Activated naive CD8-positive, alpha-beta T cell (primary cell): ENCODE results near the gene MAP3K19.
A peak's percentile ranks its signal among the peaks of the same experiment; 100 is the strongest.
"Not testable (repeated sequence)": the region's sequence is repeated elsewhere in the genome, so short reads cannot be mapped to it uniquely, and the experiment has no call there.

Experiments
- H3K27ac Mint-ChIP-seq: one replicate; pipeline ENCODE4 v1.8.0; 2021; ENCODE audit warnings: mixed read lengths
- H3K27me3 Mint-ChIP-seq: one replicate; pipeline ENCODE4 v1.8.0; 2021; ENCODE audit warnings: mixed read lengths
- H3K36me3 Mint-ChIP-seq: one replicate; pipeline ENCODE4 v1.8.0; 2021; ENCODE audit warnings: mixed read lengths
- H3K4me1 Mint-ChIP-seq: one replicate; pipeline ENCODE4 v1.8.0; 2021; ENCODE audit warnings: low read depth, mixed read lengths
- H3K4me3 Mint-ChIP-seq: one replicate; pipeline ENCODE4 v1.8.0; 2021; ENCODE audit warnings: mild to moderate bottlenecking, mixed read lengths
- H3K9me3 Mint-ChIP-seq: one replicate; pipeline ENCODE4 v1.8.0; 2021; ENCODE audit warnings: low read depth, mixed read lengths

Gene MAP3K19

DNA sequence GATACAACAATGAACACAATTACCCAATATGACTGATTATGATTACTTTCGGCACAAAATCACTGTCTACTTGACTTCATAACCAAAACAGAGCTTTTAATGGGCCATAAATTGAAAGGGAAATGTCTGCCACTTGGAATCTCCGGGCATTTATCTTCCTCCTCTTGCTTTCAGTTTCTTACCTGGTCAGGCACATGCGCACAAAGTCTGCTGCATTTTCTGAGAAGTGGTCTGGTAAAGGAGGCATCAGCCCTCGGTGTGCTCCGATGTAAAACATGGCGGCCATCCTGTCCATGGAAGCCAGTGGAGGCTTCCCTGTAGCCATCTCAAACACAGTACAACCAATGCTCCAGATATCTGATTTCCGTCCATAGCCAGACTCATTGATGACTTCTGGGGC is 66.6 kb downstream of the MAP3K19 start:
- H3K4me3 Mint-ChIP-seq = no peak overlapping the region
- no peak overlapping the region for H3K27ac Mint-ChIP-seq
- peaks cover 4% of the 10 kb centered on the region for H3K36me3 Mint-ChIP-seq
- no peaks in the 10 kb centered on the region for H3K9me3 Mint-ChIP-seq
- H3K27me3 Mint-ChIP-seq = no peaks in the 10 kb centered on the region
- no peaks in the 10 kb centered on the region for H3K4me1 Mint-ChIP-seq

DNA sequence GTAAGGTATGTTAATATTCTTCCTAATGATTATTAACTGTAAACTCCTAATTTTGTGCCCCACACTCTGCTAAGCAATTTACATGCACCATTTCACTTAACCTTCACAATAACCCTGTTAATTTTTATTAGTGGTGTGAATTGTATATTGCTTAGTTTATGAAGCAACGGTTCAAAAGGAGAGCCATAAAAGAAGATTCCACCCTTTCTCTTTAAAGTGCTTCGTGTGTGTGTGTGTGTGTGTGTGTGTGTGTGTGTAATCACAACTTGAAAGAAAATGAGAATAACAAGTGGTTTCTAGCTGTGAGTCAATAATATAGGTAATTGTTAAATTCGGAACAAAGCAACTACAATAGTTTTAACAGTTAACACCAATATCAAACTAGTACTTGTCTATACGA is 68.0 kb downstream of the MAP3K19 start:
- Mint-ChIP-seq H3K9me3 (peaks cover 7% of the 10 kb centered on the region), H3K4me1 (no peaks in the 10 kb centered on the region), H3K36me3 (peaks cover 10% of the 10 kb centered on the region), H3K4me3 (no peak overlapping the region), H3K27ac (no peak overlapping the region), H3K27me3 (no peaks in the 10 kb centered on the region)

DNA sequence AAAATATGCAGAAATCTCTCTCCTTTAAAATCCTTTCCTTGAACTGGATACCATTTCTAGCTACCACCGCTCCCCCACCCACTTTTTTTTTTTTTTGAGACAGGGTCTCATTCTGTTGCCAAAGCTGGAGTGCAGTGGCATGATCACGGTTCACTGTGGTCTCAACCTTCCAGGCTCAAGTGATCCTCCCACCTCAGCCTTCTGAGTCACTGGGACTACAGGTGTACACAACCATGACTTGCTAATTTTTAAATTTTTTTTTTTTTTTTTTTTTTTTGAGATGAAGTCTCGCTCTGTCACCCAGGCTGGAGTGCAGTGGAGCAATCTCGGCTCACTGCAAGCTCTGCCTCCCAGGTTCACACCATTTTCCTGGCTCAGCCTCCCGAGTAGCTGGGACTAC is 70.1 kb downstream of the MAP3K19 start:
- H3K27me3 Mint-ChIP-seq, H3K27ac Mint-ChIP-seq, H3K4me1 Mint-ChIP-seq, H3K4me3 Mint-ChIP-seq: not testable (repeated sequence)
- Mint-ChIP-seq H3K9me3 (peaks cover 16% of the 10 kb centered on the region), H3K36me3 (peaks cover 19% of the 10 kb centered on the region)

DNA sequence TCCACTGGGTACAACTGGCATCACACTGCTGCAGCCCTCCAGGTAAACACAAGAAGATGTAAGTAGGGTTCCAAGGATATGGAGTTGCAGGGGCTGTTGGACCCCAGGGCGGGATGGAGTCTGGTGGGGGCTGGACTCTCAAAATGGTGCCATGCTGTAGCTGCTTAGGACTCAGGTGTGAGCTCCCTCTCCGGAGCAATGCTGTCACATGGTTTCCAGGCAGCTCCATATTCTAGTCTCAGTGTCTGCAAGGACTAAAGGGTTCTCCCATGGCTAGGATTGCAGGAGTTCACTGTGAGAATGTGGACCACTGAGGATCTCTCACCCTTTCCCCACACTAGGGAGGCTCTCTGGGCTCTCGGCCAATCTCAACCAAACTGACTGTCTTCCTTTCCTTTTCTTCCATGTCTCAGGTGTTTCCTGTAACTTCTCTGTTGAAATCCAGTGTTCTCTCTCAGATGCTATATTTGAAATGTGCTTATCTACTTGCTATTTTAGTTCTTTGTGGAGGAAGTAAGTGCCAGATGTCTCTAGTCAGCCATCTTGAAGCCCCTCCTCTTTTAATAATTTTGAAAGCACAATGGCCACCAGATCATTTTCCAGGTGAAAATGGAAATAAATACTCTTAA is 71.1 kb downstream of the MAP3K19 start:
- peaks cover 7% of the 10 kb centered on the region for H3K4me1 Mint-ChIP-seq
- H3K27ac Mint-ChIP-seq = no peak overlapping the region
- peaks cover 16% of the 10 kb centered on the region for H3K9me3 Mint-ChIP-seq
- peaks cover 20% of the 10 kb centered on the region for H3K36me3 Mint-ChIP-seq
- H3K27me3 Mint-ChIP-seq = no peaks in the 10 kb centered on the region
- no peak overlapping the region for H3K4me3 Mint-ChIP-seq

DNA sequence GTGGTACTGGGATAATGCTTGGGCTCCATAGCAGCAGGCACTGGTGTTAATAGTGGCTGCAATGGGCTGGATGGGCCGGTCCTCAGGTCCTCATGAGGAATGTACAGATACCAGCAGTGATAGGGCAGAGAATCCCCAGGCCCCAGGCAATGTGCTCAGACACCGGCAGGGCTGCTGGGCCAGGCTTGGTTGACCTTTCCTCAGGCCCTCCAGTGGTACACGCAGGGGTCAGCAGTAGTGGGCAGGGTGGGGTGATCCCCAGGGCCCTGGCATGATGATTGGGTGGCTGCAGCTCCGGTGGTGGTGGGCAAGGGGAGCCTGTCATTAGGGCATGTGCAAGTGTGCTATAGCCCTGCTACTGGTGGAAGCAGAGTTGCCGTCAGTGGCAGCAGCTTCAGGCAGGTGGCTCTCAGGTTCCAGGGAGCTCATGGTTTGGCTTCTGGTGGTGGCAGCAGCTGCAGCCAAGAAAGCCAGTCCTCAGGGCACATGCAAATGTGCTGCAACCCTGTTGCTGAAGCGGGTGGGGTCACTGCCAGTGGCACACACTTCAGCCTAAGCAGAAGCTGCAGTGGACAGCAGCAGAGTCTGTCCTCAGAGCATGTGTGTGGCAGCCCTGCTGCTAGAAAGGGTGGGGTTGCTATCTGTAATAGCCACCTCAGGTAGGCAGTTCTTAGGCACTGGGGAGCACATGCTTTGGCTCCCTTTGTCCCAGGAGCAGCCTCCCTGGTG is 71.8 kb downstream of the MAP3K19 start:
- no peak overlapping the region for H3K27ac Mint-ChIP-seq
- H3K9me3 Mint-ChIP-seq = peaks cover 16% of the 10 kb centered on the region
- H3K4me1 Mint-ChIP-seq = peaks cover 7% of the 10 kb centered on the region
- peaks cover 20% of the 10 kb centered on the region for H3K36me3 Mint-ChIP-seq
- H3K4me3 Mint-ChIP-seq = no peak overlapping the region
- no peaks in the 10 kb centered on the region for H3K27me3 Mint-ChIP-seq

DNA sequence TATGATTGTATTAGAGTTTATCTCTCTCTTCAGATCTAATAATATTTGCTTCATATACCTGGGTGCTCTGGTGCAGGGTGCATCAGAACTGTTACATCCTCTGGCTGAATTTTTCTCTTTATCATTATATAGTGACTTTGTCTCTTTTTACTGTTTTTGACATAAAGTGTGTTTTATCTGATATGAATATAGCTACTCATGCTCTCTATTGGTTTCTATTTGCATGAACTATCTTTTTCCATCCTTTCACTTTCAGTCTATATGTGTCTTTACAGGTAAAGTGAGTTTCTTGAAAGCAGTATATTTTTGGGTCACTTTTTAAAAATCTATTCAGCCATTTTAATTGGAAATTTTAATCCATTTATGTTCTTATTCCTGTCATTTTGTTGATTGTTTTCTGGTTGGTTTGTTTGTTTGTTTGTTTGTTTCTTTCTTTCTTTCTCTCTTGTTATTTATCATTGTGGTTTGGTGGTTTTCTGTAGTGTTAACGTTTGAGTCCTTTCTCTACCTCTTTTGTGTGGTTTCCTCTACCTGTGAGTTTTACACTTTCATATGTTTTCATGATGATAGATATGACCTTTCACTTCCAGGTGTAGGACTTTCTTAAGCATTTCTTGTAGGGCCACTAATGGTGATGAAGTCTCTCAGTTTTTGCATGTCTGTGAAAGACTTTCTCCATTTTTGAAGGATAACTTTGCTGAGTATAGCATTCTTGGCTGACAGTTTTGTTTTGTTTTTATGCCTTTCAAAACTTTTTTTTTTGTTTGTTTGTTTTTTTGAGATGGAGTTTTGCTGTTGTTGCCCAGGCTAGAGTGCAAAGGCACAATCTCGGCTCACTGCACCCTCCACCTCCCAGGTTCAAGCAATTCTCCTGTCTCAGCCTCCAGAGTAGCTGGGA is 73.8 kb downstream of the MAP3K19 start:
- no peak overlapping the region for H3K4me3 Mint-ChIP-seq
- peaks cover 21% of the 10 kb centered on the region for H3K9me3 Mint-ChIP-seq
- peaks cover 20% of the 10 kb centered on the region for H3K36me3 Mint-ChIP-seq
- H3K4me1 Mint-ChIP-seq = peaks cover 9% of the 10 kb centered on the region
- no peaks in the 10 kb centered on the region for H3K27me3 Mint-ChIP-seq
- no peak overlapping the region for H3K27ac Mint-ChIP-seq

DNA sequence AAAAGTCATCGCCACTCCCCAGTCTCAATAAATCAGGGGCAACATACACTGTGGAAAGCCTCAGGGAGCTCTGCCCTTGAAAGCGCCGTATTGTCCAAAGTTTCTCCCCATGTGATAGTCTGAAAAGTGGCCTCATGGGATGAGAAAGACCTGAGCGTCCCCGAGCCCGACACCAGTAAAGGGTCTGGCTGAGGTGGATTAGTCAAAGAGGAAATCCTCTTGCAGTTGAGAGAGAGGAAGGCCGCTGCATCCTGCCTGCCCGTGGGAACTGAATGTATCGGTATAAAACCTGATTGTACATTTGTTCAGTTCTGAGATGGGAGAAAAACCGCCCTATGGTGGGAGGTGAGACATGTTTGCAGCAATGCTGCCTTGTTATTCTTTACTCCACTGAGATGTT is 80.1 kb downstream of the MAP3K19 start:
- not testable (repeated sequence) for H3K4me3 Mint-ChIP-seq, H3K9me3 Mint-ChIP-seq, H3K27ac Mint-ChIP-seq, H3K36me3 Mint-ChIP-seq, H3K4me1 Mint-ChIP-seq, H3K27me3 Mint-ChIP-seq

DNA sequence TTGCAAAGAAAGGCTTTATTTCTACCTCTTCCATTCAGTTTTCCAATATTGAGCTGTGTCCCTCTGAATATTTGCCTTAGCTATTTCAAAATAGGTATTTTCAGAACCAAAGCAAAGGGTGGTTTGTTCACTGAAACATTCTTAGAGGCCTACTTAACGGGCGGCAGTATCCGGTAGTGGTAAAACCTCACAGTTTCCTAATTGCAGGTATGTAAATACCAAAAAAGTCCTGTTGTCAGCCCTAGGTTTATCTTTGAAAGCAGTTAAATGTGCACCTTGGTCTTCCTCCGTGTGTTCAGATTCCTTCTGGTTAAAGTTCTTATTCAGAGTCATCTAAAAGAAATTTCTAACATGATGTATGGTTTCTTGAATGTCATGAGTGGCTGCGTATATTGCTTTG is 89.8 kb downstream of the MAP3K19 start:
- H3K27me3 Mint-ChIP-seq = no peaks in the 10 kb centered on the region
- no peaks in the 10 kb centered on the region for H3K9me3 Mint-ChIP-seq
- H3K4me3 Mint-ChIP-seq = no peak overlapping the region
- peaks cover 2% of the 10 kb centered on the region for H3K4me1 Mint-ChIP-seq
- H3K27ac Mint-ChIP-seq = peak overlapping the region; percentile 54
- peaks cover 13% of the 10 kb centered on the region for H3K36me3 Mint-ChIP-seq

DNA sequence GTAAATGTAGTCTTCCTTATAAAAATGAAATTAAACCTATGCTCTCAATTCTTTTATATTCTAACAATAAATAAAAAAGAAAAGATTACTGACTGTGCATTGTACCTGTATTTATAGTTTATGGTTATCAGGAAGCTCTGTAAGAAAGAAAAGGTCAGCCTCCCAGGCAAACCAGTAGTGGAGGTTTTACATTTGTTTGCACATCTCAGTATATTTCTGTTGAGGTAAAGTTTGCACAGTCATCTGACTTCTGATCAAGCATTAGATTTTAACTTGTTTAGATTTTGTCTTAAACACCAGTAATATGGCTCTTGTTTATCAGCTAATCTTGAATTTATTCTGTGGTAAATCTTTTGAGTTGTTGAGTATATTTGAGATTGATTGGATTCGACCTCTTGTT is 91.5 kb downstream of the MAP3K19 start:
- Mint-ChIP-seq H3K4me1 (peaks cover 3% of the 10 kb centered on the region), H3K27me3 (no peaks in the 10 kb centered on the region), H3K9me3 (no peaks in the 10 kb centered on the region), H3K36me3 (peaks cover 12% of the 10 kb centered on the region), H3K4me3 (no peak overlapping the region), H3K27ac (no peak overlapping the region)

DNA sequence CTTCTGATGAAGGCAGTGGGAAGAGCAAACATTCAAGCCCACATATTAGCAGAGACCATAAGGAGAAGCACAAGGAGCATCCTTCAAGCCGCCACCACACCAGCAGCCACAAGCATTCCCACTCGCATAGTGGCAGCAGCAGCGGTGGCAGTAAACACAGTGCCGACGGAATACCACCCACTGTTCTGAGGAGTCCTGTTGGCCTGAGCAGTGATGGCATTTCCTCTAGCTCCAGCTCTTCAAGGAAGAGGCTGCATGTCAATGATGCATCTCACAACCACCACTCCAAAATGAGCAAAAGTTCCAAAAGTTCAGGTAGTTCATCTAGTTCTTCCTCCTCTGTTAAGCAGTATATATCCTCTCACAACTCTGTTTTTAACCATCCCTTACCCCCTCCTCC is 93.2 kb downstream of the MAP3K19 start:
- Mint-ChIP-seq H3K9me3 (no peaks in the 10 kb centered on the region), H3K36me3 (peaks cover 12% of the 10 kb centered on the region), H3K4me1 (peaks cover 14% of the 10 kb centered on the region), H3K4me3 (no peak overlapping the region), H3K27ac (peak overlapping the region; percentile 58), H3K27me3 (no peaks in the 10 kb centered on the region)

DNA sequence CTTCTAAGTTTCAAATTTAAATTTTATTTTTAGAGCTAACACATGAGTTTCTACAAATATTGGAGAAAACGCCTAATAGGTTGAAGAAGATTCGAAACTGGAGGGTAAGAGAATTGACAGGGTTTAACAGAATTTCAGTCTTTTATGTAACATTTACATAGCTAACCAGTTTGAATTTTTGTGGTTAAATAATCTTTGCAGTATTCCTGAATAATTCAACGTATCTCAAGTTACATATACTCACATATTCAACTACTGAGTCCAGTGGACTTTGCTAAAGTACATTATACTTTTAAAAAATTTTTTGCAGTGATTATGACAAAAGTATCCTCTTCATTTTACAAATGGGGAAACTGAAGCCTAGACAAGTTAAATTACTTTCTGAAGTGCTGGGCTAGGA is 94.6 kb downstream of the MAP3K19 start:
- peaks cover 7% of the 10 kb centered on the region for H3K36me3 Mint-ChIP-seq
- no peak overlapping the region for H3K4me3 Mint-ChIP-seq
- H3K27ac Mint-ChIP-seq = no peak overlapping the region
- H3K9me3 Mint-ChIP-seq = no peaks in the 10 kb centered on the region
- H3K27me3 Mint-ChIP-seq = no peaks in the 10 kb centered on the region
- peaks cover 23% of the 10 kb centered on the region for H3K4me1 Mint-ChIP-seq

DNA sequence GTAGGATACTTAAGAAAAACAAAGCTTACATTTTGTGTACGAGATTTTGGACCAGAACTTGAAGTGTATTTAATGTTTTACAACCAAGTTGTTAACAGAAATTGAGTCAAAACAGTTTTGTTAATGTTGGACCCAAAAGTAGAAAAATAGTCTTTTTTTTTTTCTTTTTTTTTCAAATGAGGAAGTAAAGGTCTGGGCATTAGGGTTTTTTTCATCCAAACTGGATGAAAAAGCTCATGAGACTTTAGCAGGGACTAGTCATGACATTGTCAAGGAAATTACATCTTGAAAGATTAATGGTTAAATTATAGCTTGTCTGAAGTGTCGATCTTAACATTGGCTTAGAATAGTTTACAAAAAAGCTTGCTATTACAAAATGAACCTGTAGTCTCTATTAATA is 96.4 kb downstream of the MAP3K19 start:
- Mint-ChIP-seq H3K36me3 (peaks cover 12% of the 10 kb centered on the region), H3K4me3 (no peak overlapping the region), H3K9me3 (no peaks in the 10 kb centered on the region), H3K4me1 (peaks cover 30% of the 10 kb centered on the region), H3K27ac (no peak overlapping the region), H3K27me3 (no peaks in the 10 kb centered on the region)

DNA sequence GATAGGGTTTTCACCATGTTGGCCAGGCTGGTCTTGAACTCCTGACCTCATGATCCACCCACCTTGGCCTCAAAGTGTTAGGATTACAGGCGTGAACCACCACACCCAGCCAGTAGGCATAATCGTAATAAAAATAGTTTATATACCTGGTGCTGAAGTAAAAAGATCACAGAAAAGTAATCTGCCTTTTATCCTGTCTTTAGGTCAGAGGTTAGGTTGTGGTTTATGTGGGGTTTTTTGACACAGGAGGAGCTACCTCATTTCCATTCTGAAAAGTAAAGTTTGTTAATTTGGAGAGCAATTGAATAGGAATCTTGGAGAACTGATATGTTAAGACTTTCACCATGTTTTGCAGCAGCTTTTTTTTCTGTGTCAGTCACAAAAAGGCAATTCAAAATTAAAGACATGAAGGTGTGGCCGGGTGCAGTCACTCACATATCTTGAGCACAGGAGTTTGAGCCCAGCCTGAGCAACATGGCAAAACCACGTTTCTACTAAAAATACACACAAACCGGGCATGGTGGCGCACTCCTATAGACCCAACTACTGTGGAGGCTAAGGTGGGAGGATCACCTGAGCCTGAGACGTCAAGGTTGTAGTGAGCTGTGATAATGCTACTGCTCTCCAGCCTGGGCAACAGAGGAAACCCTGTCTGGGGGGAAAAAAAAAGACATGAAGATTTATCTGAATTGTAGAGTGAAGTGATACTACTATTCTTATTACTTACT is 97.1 kb downstream of the MAP3K19 start:
- Mint-ChIP-seq H3K27ac (peak overlapping the region; percentile 36), H3K4me3 (no peak overlapping the region), H3K36me3 (peaks cover 13% of the 10 kb centered on the region), H3K27me3 (no peaks in the 10 kb centered on the region), H3K4me1 (peaks cover 34% of the 10 kb centered on the region), H3K9me3 (no peaks in the 10 kb centered on the region)

DNA sequence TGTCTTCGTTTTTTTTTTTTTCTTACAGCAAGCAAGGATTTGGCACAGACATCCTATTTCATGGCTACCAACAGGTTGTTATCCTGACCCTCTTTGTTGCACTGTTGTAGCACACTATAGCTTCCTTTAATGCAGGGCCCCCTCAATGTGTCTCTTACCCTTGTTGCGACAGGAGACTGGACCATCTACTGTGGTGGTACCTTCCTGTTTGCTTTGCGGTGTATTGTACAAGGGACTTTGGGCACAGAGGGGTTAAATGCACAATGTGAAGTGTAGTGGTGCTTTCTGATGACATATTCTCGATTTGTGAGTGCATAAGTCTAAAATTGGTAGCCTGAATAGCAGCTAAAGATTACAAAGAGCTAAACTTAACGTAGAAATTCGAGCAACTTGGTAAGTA is 101.2 kb downstream of the MAP3K19 start:
- Mint-ChIP-seq H3K4me3 (no peak overlapping the region), H3K4me1 (peaks cover 50% of the 10 kb centered on the region), H3K27ac (peak overlapping the region; percentile 22), H3K36me3 (peaks cover 7% of the 10 kb centered on the region), H3K9me3 (no peaks in the 10 kb centered on the region), H3K27me3 (no peaks in the 10 kb centered on the region)

DNA sequence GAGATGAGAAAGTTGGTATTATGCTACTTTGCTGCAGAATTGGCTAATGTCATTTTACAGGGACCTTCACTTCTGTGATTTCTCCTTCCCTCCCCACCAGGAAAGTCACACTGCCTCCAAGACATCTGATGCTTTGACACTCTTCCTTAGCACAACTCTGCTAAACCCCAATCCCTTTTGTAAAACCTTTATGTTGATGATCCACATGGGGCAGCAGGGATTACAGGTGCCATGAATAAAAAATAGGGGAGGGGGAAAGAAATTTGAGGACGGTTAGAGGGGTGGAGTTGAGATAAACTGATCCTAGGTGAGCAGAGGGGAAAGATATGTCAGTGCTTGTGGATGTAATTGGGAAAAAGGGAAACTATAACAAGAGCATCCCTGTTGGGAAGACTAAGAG is 102.3 kb downstream of the MAP3K19 start:
- Mint-ChIP-seq H3K9me3 (no peaks in the 10 kb centered on the region), H3K4me1 (peaks cover 45% of the 10 kb centered on the region), H3K36me3 (peaks cover 7% of the 10 kb centered on the region), H3K27me3 (no peaks in the 10 kb centered on the region), H3K27ac (peak overlapping the region; percentile 52), H3K4me3 (no peak overlapping the region)
